Osteocyte (in vitro differentiated cells): ENCODE measurements around the gene EFNA5. TPM values are rescaled to one million over a fixed set of nuclear protein-coding genes. Genes with fewer than 3 reads are reported as not detected.

Source experiments
- DNase-seq: peaks from one replicate; pipeline ENCODE4 v3.0.0; 2021; ENCODE audit warnings: mixed read lengths; ENCODE audit not compliant: unreplicated experiment; ENCODE audit errors: extremely low spot score
- H3K27ac Mint-ChIP-seq: one replicate; pipeline ENCODE4 v1.8.0; 2021; ENCODE audit warnings: mild to moderate bottlenecking, mixed read lengths; ENCODE audit not compliant: unreplicated experiment
- H3K27me3 Mint-ChIP-seq: one replicate; pipeline ENCODE4 v1.8.0; 2021; ENCODE audit warnings: mixed read lengths; ENCODE audit not compliant: unreplicated experiment
- H3K36me3 Mint-ChIP-seq: one replicate; pipeline ENCODE4 v1.8.0; 2021; ENCODE audit warnings: mixed read lengths; ENCODE audit not compliant: unreplicated experiment
- H3K4me1 Mint-ChIP-seq: one replicate; pipeline ENCODE4 v1.8.0; 2021; ENCODE audit warnings: mixed read lengths; ENCODE audit not compliant: unreplicated experiment
- H3K4me3 Mint-ChIP-seq: one replicate; pipeline ENCODE4 v1.8.0; 2021; ENCODE audit warnings: mild to moderate bottlenecking, moderate library complexity, mixed read lengths; ENCODE audit not compliant: unreplicated experiment
- H3K9me3 Mint-ChIP-seq: one replicate; pipeline ENCODE4 v1.8.0; 2021; ENCODE audit warnings: mixed read lengths; ENCODE audit not compliant: unreplicated experiment
- total RNA-seq: library from RNA; stranded (reverse); gene quantifications from 2 replicates; pipeline ENCODE4 v1.2.1, GENCODE V29; 2021
- TF ChIP-seq, protein P1 (sequence below): fragments of 200-600 bp; sonication (generic); IDR thresholded peaks from 2 replicates; pipeline ENCODE4 v1.5.0; 2021; ENCODE audit warnings: antibody characterized with exemption, mild to moderate bottlenecking, moderate library complexity

The EFNA5 gene
- total RNA-seq, 1 donor from 2014 or later = 34.2 TPM

DNA sequence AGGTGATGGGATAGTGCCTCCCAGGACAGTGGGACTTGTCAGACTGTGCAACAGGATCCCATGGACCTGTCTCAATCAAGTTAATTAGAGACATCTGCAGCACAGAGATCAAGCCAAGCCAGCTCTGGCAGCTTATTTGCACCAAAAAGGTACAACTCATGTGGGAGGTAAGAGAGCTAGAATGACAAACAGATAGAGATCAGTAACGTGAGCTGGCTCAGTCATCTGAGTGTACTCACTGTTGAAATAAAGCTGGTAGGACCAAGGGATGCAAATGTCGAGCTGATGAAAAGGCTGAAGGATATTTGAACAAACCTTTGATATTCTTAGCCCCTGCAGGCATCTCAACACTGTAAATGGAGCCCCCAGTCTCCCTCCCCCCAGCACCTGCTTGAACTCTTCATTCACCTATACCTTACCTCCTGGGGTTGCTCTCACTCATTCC is 198.1 kb downstream of the EFNA5 start:
- no peaks in the 10 kb centered on the region for H3K9me3 Mint-ChIP-seq
- TF ChIP-seq, protein P1, sequence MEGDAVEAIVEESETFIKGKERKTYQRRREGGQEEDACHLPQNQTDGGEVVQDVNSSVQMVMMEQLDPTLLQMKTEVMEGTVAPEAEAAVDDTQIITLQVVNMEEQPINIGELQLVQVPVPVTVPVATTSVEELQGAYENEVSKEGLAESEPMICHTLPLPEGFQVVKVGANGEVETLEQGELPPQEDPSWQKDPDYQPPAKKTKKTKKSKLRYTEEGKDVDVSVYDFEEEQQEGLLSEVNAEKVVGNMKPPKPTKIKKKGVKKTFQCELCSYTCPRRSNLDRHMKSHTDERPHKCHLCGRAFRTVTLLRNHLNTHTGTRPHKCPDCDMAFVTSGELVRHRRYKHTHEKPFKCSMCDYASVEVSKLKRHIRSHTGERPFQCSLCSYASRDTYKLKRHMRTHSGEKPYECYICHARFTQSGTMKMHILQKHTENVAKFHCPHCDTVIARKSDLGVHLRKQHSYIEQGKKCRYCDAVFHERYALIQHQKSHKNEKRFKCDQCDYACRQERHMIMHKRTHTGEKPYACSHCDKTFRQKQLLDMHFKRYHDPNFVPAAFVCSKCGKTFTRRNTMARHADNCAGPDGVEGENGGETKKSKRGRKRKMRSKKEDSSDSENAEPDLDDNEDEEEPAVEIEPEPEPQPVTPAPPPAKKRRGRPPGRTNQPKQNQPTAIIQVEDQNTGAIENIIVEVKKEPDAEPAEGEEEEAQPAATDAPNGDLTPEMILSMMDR = no peak
- no peak for DNase-seq
- H3K36me3 Mint-ChIP-seq = no peaks in the 10 kb centered on the region
- no peak overlapping the region for H3K27ac Mint-ChIP-seq
- no peaks in the 10 kb centered on the region for H3K27me3 Mint-ChIP-seq
- H3K4me3 Mint-ChIP-seq = no peak overlapping the region
- H3K4me1 Mint-ChIP-seq = peaks cover 20% of the 10 kb centered on the region

DNA sequence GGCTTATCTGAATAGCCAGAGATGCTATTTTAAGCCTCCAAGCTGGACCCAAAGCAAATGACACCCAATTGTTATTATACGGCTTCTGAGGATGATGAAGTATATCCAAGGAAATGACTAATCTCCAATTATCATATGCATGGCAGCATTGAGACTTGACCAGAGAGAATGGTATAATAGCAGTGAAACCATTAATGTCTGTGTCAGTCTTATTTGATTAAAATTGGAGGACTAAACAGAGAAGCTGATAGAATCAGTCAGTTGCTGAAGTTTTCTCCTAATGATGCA is 200.5 kb downstream of the EFNA5 start:
- no peaks in the 10 kb centered on the region for H3K36me3 Mint-ChIP-seq

DNA sequence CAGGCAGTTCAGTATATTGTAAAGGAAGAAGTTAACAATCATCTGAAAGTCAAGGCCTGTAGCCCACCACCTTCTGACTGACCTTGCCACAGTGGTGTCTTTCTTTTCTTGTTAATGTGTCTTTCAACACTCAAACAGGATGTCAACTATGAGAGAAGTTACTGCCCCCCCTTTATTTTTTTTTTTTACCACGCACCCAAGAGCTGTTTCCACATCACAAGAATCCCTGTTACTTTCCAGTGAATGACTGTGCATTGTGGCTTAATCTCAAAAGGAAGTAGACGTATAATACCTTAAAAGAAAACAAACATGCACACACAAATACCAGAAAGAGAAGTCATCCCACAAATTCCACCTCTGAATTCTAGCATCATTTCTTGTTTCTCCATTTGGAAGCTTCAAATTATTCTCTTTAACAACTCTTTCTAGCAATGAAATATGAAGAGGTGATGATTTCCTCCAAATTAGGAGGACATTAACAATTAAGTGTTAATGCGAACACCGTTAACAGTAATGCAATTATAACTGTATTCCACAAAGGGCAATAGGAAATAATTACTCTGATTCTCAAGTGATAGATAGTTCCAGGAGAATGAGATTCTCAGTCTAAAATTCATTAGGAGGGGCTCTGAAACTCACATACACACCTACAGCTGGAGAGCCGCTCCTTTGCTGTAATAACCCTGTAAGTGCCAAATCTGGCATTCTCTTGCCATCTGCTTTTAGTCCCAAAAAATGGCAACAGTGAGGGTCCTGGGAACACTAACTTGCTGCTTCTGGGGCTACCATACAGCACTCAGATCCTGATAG is 201.0 kb downstream of the EFNA5 start:
- Mint-ChIP-seq H3K4me1 (peaks cover 35% of the 10 kb centered on the region), H3K4me3 (no peak overlapping the region), H3K9me3 (no peaks in the 10 kb centered on the region), H3K36me3 (no peaks in the 10 kb centered on the region), H3K27ac (peak overlapping the region; percentile 74), H3K27me3 (no peaks in the 10 kb centered on the region)
- TF ChIP-seq, protein P1 = no peak
- DNase-seq = no peak

More for the DNA sequence above, 200.5 kb downstream of the EFNA5 start:
- no peaks in the 10 kb centered on the region for H3K27me3 Mint-ChIP-seq
- peaks cover 31% of the 10 kb centered on the region for H3K4me1 Mint-ChIP-seq
- no peak overlapping the region for H3K27ac Mint-ChIP-seq
- TF ChIP-seq, protein P1 = no peak
- H3K4me3 Mint-ChIP-seq = no peak overlapping the region
- DNase-seq = no peak
- H3K9me3 Mint-ChIP-seq = no peaks in the 10 kb centered on the region

DNA sequence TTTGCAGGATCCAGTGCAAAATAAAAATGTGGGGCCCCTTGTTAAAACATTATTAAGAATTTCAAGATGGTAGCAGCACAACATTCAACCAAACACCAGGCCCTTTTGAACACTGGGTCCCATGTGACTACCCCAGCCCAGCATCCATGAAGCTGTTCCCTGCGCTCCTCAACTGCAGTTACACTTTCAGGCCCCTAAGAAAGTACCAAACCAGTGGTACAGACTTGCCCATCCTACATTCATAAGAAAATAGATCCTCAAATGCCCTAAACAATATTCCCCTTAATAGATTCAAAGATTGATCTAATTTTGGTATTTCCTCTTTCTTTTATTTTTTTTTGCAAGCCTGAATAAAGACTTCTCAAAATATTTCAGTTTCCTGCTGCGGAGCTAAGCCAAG is 201.7 kb downstream of the EFNA5 start:
- no peak for DNase-seq
- Mint-ChIP-seq H3K9me3 (no peaks in the 10 kb centered on the region), H3K27ac (peak overlapping the region; percentile 74), H3K4me3 (no peak overlapping the region), H3K36me3 (no peaks in the 10 kb centered on the region), H3K27me3 (no peaks in the 10 kb centered on the region), H3K4me1 (peaks cover 42% of the 10 kb centered on the region)
- TF ChIP-seq, protein P1 = no peak

DNA sequence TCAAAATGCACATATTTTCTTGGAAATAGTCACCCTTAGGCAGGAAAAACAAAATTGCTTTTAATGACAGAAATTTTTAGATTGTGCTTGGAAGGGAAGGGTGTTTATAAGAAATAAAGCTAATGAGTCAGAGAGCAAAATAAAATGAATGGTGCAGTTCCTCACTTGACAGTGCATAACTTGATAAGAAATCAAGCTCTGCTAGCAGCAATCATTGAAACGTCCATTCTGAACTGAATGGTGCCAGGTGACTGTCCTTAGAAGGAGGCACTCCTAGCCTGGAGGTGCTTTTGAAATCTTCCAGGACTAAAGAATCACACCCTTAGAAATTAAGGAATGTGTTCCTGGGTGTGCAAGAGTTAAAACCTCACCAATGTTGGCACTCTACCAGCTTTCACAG is 202.5 kb downstream of the EFNA5 start:
- H3K36me3 Mint-ChIP-seq = no peaks in the 10 kb centered on the region
- H3K27me3 Mint-ChIP-seq = no peaks in the 10 kb centered on the region
- no peak for DNase-seq
- H3K27ac Mint-ChIP-seq = no peak overlapping the region
- H3K9me3 Mint-ChIP-seq = no peaks in the 10 kb centered on the region
- TF ChIP-seq, protein P1 = no peak
- peaks cover 46% of the 10 kb centered on the region for H3K4me1 Mint-ChIP-seq
- H3K4me3 Mint-ChIP-seq = no peak overlapping the region
